ENCODE measurements around the gene VRK1.

Gene VRK1

GRCh38 chr14:96805956-96806355, 8.8 kb downstream of the VRK1 start:
- no peak for DNase-seq (ENCODE audit: low read depth, low spot score)

GRCh38 chr14:96806836-96807235, 9.7 kb downstream of the VRK1 start:
- Histone ChIP-seq H3K9me3 (ENCODE audit: low read depth, low read length) (no peaks in the 10 kb centered on the region), H3K36me3 (ENCODE audit: insufficient read depth, low read length) (peaks cover 23% of the 10 kb centered on the region), H3K9ac (ENCODE audit: insufficient read length) (no peak overlapping the region), H3K4me3 (no peak overlapping the region), H3K27ac (no peak overlapping the region)
- TF ChIP-seq EZH2 (IDR thresholded peaks at IDR 0.05), result no peak
- no peak for DNase-seq (ENCODE audit: low read depth, low spot score)

More at GRCh38 chr14:96805956-96806355, 8.8 kb downstream of the VRK1 start:
- Histone ChIP-seq H3K36me3 (ENCODE audit: insufficient read depth, low read length) (peaks cover 23% of the 10 kb centered on the region), H3K9me3 (ENCODE audit: low read depth, low read length) (no peaks in the 10 kb centered on the region), H3K27ac (no peak overlapping the region), H3K9ac (ENCODE audit: insufficient read length) (no peak overlapping the region), H3K4me3 (no peak overlapping the region)
- no peak for TF ChIP-seq EZH2 (IDR thresholded peaks at IDR 0.05)
- no peak for TF ChIP-seq POLR2AphosphoS5 (IDR thresholded peaks at IDR 0.05; ENCODE audit: borderline replicate concordance, low read depth, low read length)

GRCh38 chr14:96808619-96809406, 11.6 kb downstream of the VRK1 start:
- no peak overlapping the region for H3K4me3 ChIP-seq
- H3K36me3 ChIP-seq (ENCODE audit: insufficient read depth, low read length), result peaks cover 31% of the 10 kb centered on the region
- no peak for DNase-seq (ENCODE audit: low read depth, low spot score)
- H3K9me3 ChIP-seq (ENCODE audit: low read depth, low read length), result no peaks in the 10 kb centered on the region
- H3K27ac ChIP-seq, result no peak overlapping the region
- H3K9ac ChIP-seq (ENCODE audit: insufficient read length), result no peak overlapping the region
- no peak for TF ChIP-seq EZH2 (IDR thresholded peaks at IDR 0.05)
- no peak for TF ChIP-seq FOXP2 (optimal IDR thresholded peaks at IDR 0.05; ENCODE audit: control extremely low read depth, extremely low read length, insufficient read depth)
- TF ChIP-seq POLR2AphosphoS5 (IDR thresholded peaks at IDR 0.05; ENCODE audit: borderline replicate concordance, low read depth, low read length), result no peak

GRCh38 chr14:96811265-96811664, 14.1 kb downstream of the VRK1 start:
- Histone ChIP-seq H3K36me3 (ENCODE audit: insufficient read depth, low read length) (peaks cover 30% of the 10 kb centered on the region), H3K9ac (ENCODE audit: insufficient read length) (no peak overlapping the region), H3K4me3 (no peak overlapping the region), H3K9me3 (ENCODE audit: low read depth, low read length) (no peaks in the 10 kb centered on the region), H3K27ac (no peak overlapping the region)
- no peak for TF ChIP-seq POLR2AphosphoS5 (IDR thresholded peaks at IDR 0.05; ENCODE audit: borderline replicate concordance, low read depth, low read length)
- TF ChIP-seq FOXP2 (optimal IDR thresholded peaks at IDR 0.05; ENCODE audit: control extremely low read depth, extremely low read length, insufficient read depth), result no peak
- TF ChIP-seq EZH2 (IDR thresholded peaks at IDR 0.05), result no peak
- no peak for DNase-seq (ENCODE audit: low read depth, low spot score)

GRCh38 chr14:96811985-96812667, 14.9 kb downstream of the VRK1 start:
- Histone ChIP-seq H3K9me3 (ENCODE audit: low read depth, low read length) (no peaks in the 10 kb centered on the region), H3K9ac (ENCODE audit: insufficient read length) (no peak overlapping the region), H3K36me3 (ENCODE audit: insufficient read depth, low read length) (peaks cover 24% of the 10 kb centered on the region), H3K4me3 (no peak overlapping the region), H3K27ac (no peak overlapping the region)
- no peak for DNase-seq (ENCODE audit: low read depth, low spot score)
- TF ChIP-seq EZH2 (IDR thresholded peaks at IDR 0.05), result no peak
- no peak for TF ChIP-seq FOXP2 (optimal IDR thresholded peaks at IDR 0.05; ENCODE audit: control extremely low read depth, extremely low read length, insufficient read depth)
- no peak for TF ChIP-seq POLR2AphosphoS5 (IDR thresholded peaks at IDR 0.05; ENCODE audit: borderline replicate concordance, low read depth, low read length)

GRCh38 chr14:96816281-96816680, 19.1 kb downstream of the VRK1 start:
- H3K9me3 ChIP-seq (ENCODE audit: low read depth, low read length), result no peaks in the 10 kb centered on the region
- TF ChIP-seq EZH2 (IDR thresholded peaks at IDR 0.05), result no peak
- TF ChIP-seq POLR2AphosphoS5 (IDR thresholded peaks at IDR 0.05; ENCODE audit: borderline replicate concordance, low read depth, low read length), result no peak
- no peak for TF ChIP-seq FOXP2 (optimal IDR thresholded peaks at IDR 0.05; ENCODE audit: control extremely low read depth, extremely low read length, insufficient read depth)
- no peak overlapping the region for H3K4me3 ChIP-seq
- peak; percentile 35 for DNase-seq (ENCODE audit: low read depth, low spot score)
- no peak overlapping the region for H3K27ac ChIP-seq
- no peak overlapping the region for H3K9ac ChIP-seq (ENCODE audit: insufficient read length)
- peaks cover 11% of the 10 kb centered on the region for H3K36me3 ChIP-seq (ENCODE audit: insufficient read depth, low read length)

- Histone ChIP-seq H3K9ac (ENCODE audit: insufficient read length) (no peak overlapping the region), H3K9me3 (ENCODE audit: low read depth, low read length) (no peaks in the 10 kb centered on the region), H3K4me3 (no peak overlapping the region), H3K36me3 (ENCODE audit: insufficient read depth, low read length) (peaks cover 9% of the 10 kb centered on the region), H3K27ac (no peak overlapping the region)
- TF ChIP-seq POLR2AphosphoS5 (IDR thresholded peaks at IDR 0.05; ENCODE audit: borderline replicate concordance, low read depth, low read length) (no peak), EZH2 (IDR thresholded peaks at IDR 0.05) (no peak), FOXP2 (optimal IDR thresholded peaks at IDR 0.05; ENCODE audit: control extremely low read depth, extremely low read length, insufficient read depth) (no peak)
- no peak for DNase-seq (ENCODE audit: low read depth, low spot score)
These were observed 20.8 kb downstream of the VRK1 start for GRCh38 chr14:96817750-96818666.

GRCh38 chr14:96821501-96821900, 24.3 kb downstream of the VRK1 start:
- Histone ChIP-seq H3K4me3 (no peak overlapping the region), H3K9ac (ENCODE audit: insufficient read length) (no peak overlapping the region), H3K27ac (no peak overlapping the region), H3K9me3 (ENCODE audit: low read depth, low read length) (no peaks in the 10 kb centered on the region), H3K36me3 (ENCODE audit: insufficient read depth, low read length) (peaks cover 7% of the 10 kb centered on the region; the same call in 1 of the 2 replicates)
- no peak for TF ChIP-seq POLR2AphosphoS5 (IDR thresholded peaks at IDR 0.05; ENCODE audit: borderline replicate concordance, low read depth, low read length)
- TF ChIP-seq FOXP2 (optimal IDR thresholded peaks at IDR 0.05; ENCODE audit: control extremely low read depth, extremely low read length, insufficient read depth), result no peak
- TF ChIP-seq EZH2 (IDR thresholded peaks at IDR 0.05), result no peak
- no peak for DNase-seq (ENCODE audit: low read depth, low spot score)

Measured in SK-N-MC (cell line).